Muscle of leg (tissue), 11 donors: ENCODE data around the gene CDH13. TPM values are rescaled to one million over a fixed set of nuclear protein-coding genes. Genes with fewer than 3 reads are reported as not detected.

Source experiments
- DNase-seq: peaks from one replicate; pipeline ENCODE4 v3.0.0; 2013
- H3K27ac ChIP-seq: one replicate; pipeline ENCODE4 v1.5.1; 2013; ENCODE audit warnings: mild to moderate bottlenecking, low read length, control low read depth
- H3K27me3 ChIP-seq: one replicate; pipeline ENCODE4 v1.6.1; 2013; ENCODE audit warnings: low read length; ENCODE audit not compliant: control insufficient read depth, insufficient read depth
- H3K36me3 ChIP-seq: one replicate; pipeline ENCODE4 v1.6.1; 2013; ENCODE audit warnings: low read length; ENCODE audit not compliant: control insufficient read depth, insufficient read depth
- H3K4me1 ChIP-seq: one replicate; pipeline ENCODE4 v1.6.1; 2013; ENCODE audit warnings: low read length; ENCODE audit not compliant: control insufficient read depth, insufficient read depth
- H3K4me3 ChIP-seq: one replicate; pipeline ENCODE4 v1.5.1; 2013; ENCODE audit warnings: low read length, control low read depth
- H3K9me3 ChIP-seq: replicated peaks from 2 replicates; pipeline ENCODE4 v1.6.1; 2013; ENCODE audit warnings: low read depth, low read length; ENCODE audit not compliant: control insufficient read depth
- WGBS: methylation state at CpG from one replicate; pipeline ENCODE4 v1.1.5; 2013; ENCODE audit warnings: missing lambda C conversion rate; ENCODE audit not compliant: insufficient coverage; 5-methylcytosine and 5-hydroxymethylcytosine counted together
- polyA plus RNA-seq, 8 donors: library from polyadenylated mRNA; unstranded; fragments of 120-200 nt; gene quantifications; one replicate each; pipeline versions ENCODE4 v1.2.1 to v1.2.3, GENCODE V29; 2013; ENCODE audit warnings: inconsistent platforms in 1 of 8, low replicate concordance in 1 of 8; ENCODE audit not compliant: insufficient read length in 8 of 8, insufficient read depth in 1 of 8
- total RNA-seq: library from RNA; stranded (reverse); fragments of 120-200 nt; gene quantifications from one replicate; pipeline ENCODE4 v1.2.4, GENCODE V29; 2013

Gene CDH13
- total and polyA plus RNA-seq, 9 donors: 30.5 to 55.7 (median 47.9) TPM

- H3K9me3 ChIP-seq: no peaks in the 10 kb centered on the region
- no peak for DNase-seq
- H3K4me3 ChIP-seq: no peak overlapping the region
- 94% methylated on average over 3 of the region's 4 CpGs for WGBS
- H3K27ac ChIP-seq: no peak overlapping the region
- H3K36me3 ChIP-seq: no peaks in the 10 kb centered on the region
- H3K4me1 ChIP-seq: peaks cover 11% of the 10 kb centered on the region
- H3K27me3 ChIP-seq: peaks cover 2% of the 10 kb centered on the region
Observed at GRCh38 chr16:82767808-82768207, 141.0 kb downstream of the CDH13 start.

- peaks cover 2% of the 10 kb centered on the region for H3K27me3 ChIP-seq
- H3K4me1 ChIP-seq: peaks cover 11% of the 10 kb centered on the region
- no peak overlapping the region for H3K4me3 ChIP-seq
- H3K27ac ChIP-seq: no peak overlapping the region
- H3K9me3 ChIP-seq: no peaks in the 10 kb centered on the region
- no peaks in the 10 kb centered on the region for H3K36me3 ChIP-seq
- WGBS: 73% methylated on average over 4 of the region's 5 CpGs
- DNase-seq: peak; percentile 48
Observed at GRCh38 chr16:82769845-82770244, 143.1 kb downstream of the CDH13 start.

DNA sequence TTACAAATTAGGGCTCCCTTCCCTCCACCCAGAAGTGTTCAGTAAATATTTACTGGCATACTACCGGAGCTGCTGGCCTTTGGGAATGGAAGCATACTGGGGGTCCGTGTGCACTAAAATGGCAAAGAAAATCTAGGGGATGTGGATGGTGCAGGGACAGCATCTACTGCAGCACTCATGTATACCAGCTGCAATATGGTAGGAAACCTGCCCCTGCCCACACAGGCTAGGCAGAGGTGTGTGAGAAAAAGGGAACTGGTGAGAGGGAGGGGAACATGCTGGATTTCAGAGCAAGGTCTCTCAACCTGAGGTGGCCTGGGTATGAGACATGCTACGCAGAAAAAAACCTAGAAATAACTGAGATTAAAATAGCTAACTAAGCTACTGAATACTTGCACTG, 145.4 kb downstream of the CDH13 start:
- WGBS: 80% methylated on average over 1 of the region's 3 CpGs
- no peaks in the 10 kb centered on the region for H3K36me3 ChIP-seq
- H3K27ac ChIP-seq: no peak overlapping the region
- H3K4me1 ChIP-seq: peaks cover 11% of the 10 kb centered on the region
- DNase-seq: no peak
- H3K9me3 ChIP-seq: no peaks in the 10 kb centered on the region
- no peak overlapping the region for H3K4me3 ChIP-seq
- peaks cover 2% of the 10 kb centered on the region for H3K27me3 ChIP-seq

DNA sequence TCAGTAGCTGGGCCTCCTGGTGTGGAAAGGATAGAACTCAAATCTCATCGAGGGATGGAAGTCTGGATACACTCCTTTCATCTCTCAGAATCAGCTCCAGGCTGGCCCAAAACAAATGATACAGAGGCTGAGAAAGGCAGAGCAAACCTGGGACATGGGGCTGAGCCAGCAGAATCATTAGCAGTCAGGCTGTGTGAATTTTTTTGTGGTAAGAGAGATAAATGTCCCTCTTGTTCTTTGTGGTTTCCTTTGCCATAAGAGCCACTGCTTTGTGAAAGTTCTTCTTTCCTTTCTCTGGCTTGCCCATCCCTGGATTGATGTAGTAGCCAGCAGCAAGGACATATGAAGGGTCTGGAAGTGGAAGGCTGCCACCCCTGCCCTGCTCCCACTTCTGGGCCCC, 146.2 kb downstream of the CDH13 start:
- H3K36me3 ChIP-seq: no peaks in the 10 kb centered on the region
- H3K9me3 ChIP-seq: no peaks in the 10 kb centered on the region
- H3K27ac ChIP-seq: no peak overlapping the region
- H3K4me1 ChIP-seq: peaks cover 11% of the 10 kb centered on the region
- DNase-seq: no peak
- no CpG with 5 or more reads among the region's 1 CpG for WGBS
- no peak overlapping the region for H3K4me3 ChIP-seq
- no peaks in the 10 kb centered on the region for H3K27me3 ChIP-seq

DNA sequence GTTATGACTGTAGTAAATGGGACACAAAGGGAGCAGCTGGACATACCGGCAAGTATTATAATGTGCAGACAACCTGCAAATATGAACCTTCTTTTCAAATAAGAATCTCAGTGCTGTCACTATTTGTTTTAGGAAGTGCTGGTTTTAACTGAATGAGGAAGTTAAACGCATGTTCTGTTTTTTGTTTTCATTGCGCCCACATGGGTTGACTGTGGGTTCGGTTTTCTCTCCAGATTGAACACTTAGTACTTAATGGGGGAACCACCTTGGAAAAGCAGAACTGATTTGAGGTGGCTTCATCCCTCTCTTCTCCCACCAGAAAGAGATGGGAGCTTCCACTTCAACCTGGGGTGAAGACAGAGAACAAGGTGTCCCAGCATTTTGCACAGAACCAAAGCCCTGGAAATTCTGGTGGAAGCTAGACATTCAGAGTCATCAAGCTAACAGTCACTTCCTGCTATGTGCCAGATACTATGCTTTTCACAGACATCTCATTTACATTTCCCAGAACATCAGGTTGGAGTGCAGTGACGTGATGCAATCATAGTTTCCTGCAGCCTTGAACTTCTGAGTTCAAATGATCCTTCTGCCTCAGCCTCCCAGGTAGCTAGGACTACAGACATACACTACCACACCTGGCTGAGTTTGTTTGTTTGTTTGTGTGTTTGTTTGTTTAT, 149.8 kb downstream of the CDH13 start:
- Histone ChIP-seq H3K4me1 (peaks cover 8% of the 10 kb centered on the region), H3K9me3 (no peaks in the 10 kb centered on the region), H3K36me3 (no peaks in the 10 kb centered on the region), H3K27ac (no peak overlapping the region), H3K27me3 (no peaks in the 10 kb centered on the region), H3K4me3 (no peak overlapping the region)
- no peak for DNase-seq
- WGBS: no CpG with 5 or more reads among the region's 5 CpGs

DNA sequence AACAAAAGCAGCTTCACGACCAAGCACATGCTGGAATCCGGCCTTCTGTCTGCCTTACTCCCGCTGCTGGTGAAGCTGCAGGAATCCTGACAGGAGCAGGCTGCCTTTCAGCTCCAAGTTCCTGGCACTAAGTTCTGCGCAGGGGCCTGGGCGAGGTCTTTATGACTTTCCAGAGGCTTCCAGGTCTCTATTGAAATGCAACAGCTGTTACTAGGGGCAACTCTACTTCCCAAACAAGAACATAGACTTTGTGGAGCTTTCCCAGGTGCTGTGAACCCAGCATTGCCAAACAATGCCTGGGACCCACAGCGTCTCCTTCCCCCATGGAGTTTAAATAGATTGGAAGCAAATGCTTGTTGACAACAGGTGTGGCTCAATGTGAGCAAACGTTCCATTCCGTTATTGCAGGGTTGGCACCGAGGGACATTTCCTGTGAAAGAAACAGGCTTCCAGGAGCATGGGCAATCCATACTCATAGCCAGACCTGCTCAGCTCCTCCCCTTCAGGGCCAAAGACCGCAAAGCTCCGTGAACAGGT, 156.0 kb downstream of the CDH13 start:
- no peaks in the 10 kb centered on the region for H3K27me3 ChIP-seq
- peaks cover 36% of the 10 kb centered on the region for H3K4me1 ChIP-seq
- H3K27ac ChIP-seq: peak overlapping the region; percentile 71
- no peaks in the 10 kb centered on the region for H3K9me3 ChIP-seq
- H3K4me3 ChIP-seq: no peak overlapping the region
- peak; percentile 67 for DNase-seq
- no peaks in the 10 kb centered on the region for H3K36me3 ChIP-seq
- 20% methylated on average over 9 of the region's 11 CpGs for WGBS

DNA sequence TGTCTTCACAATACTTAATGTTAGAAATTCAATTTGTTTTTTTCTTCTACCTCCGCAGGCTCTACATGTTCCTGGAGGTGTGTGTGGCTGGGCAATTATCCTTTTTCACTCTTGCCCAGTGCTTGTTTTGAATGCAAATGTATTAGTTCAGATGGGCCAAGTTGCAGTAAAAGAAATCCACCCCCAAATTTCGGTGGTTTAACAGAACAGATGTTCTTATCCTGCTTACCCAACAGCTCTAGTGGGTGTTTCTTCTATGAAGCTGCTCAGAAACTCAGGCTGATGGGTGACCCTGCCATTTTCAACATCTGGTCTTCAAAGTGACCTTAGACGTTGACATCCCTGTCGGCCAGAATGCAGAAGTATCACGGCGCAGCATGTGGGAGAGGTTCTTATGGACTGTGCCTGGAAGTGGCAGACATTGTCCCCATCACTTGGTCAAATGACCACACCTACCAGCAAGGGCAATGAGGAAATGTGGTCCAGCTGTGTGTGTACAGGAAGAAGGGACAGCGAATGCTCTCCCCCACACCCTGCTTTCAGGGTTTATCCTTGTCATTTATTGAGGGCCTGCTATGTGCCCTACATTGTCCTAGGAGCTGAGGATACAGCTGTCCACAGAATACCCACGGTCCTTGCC, 157.3 kb downstream of the CDH13 start:
- H3K9me3 ChIP-seq: no peaks in the 10 kb centered on the region
- DNase-seq: no peak
- no peak overlapping the region for H3K4me3 ChIP-seq
- H3K36me3 ChIP-seq: no peaks in the 10 kb centered on the region
- H3K27me3 ChIP-seq: no peaks in the 10 kb centered on the region
- no CpG with 5 or more reads among the region's 8 CpGs for WGBS
- no peak overlapping the region for H3K27ac ChIP-seq
- peaks cover 36% of the 10 kb centered on the region for H3K4me1 ChIP-seq

- H3K27ac ChIP-seq: no peak overlapping the region
- H3K36me3 ChIP-seq: no peaks in the 10 kb centered on the region
- WGBS: 95% methylated on average over 2 of the region's 3 CpGs
- H3K27me3 ChIP-seq: no peaks in the 10 kb centered on the region
- no peaks in the 10 kb centered on the region for H3K9me3 ChIP-seq
- DNase-seq: no peak
- H3K4me1 ChIP-seq: peaks cover 36% of the 10 kb centered on the region
- no peak overlapping the region for H3K4me3 ChIP-seq
Observed at GRCh38 chr16:82784573-82784968, 157.8 kb downstream of the CDH13 start.

DNA sequence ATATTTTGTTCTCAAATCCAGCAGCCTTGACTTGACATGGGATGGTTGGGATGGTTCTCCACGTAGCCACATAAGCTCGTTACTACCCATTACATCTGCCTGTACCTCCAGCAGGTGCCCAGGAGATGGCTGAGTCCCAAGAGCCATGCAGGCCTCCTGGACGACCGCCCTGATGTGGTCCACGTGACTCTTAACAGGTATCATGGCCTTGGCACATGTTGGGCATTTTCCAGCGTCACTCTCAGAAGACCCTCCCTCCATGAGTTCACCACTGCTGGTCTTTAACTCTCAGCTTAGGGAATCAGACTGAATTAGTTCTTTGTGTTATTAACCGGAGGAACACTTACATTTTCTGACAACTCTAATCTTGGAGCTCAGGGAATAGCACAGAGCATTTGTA, 161.5 kb downstream of the CDH13 start:
- no peak overlapping the region for H3K4me3 ChIP-seq
- no peaks in the 10 kb centered on the region for H3K36me3 ChIP-seq
- H3K27ac ChIP-seq: no peak overlapping the region
- no peaks in the 10 kb centered on the region for H3K9me3 ChIP-seq
- H3K4me1 ChIP-seq: peaks cover 17% of the 10 kb centered on the region
- WGBS: 77% methylated on average over 4 of the region's 7 CpGs
- H3K27me3 ChIP-seq: no peaks in the 10 kb centered on the region
- no peak for DNase-seq

DNA sequence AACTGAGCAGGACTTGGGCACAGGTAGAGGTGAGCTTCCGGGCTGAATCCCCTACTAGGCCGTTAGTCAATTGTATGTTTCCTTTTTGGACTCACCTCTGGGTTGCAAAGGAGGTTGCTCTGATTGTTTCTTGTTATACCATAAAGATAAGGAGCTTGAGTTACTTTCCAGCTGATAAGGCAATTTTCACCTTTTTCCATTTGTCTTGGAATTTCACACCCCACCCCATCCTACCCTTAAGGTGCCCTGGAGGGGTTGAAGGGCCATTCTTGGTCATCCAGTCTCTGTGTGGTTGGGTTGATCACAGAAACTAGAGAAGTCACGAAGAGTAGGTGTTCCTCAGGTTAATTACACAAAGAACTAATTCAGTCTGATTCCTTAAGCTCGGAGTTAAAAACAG, 162.2 kb downstream of the CDH13 start:
- Histone ChIP-seq H3K27ac (no peak overlapping the region), H3K27me3 (no peaks in the 10 kb centered on the region), H3K4me1 (peaks cover 12% of the 10 kb centered on the region), H3K9me3 (no peaks in the 10 kb centered on the region), H3K4me3 (no peak overlapping the region), H3K36me3 (no peaks in the 10 kb centered on the region)
- no peak for DNase-seq
- no CpG with 5 or more reads among the region's 4 CpGs for WGBS
